Endothelial cell of umbilical vein (primary cell): Measurements from ENCODE around the gene CNTN5. TPM values are rescaled to one million over a fixed set of nuclear protein-coding genes. Genes with fewer than 3 reads are reported as not detected.

Experiments used
- BruUV-seq: library from RNA; stranded (reverse); fragments of 400-500 nt; replicated peaks from 2 replicates; lab custom pipeline; 2021; lab: Mats Ljungman, UMichigan
- CTCF ChIA-PET: fragments of 300-600, 350-600 bp; sonication (Branson Sonifier 250); formaldehyde crosslinking; loops from one replicate; lab custom pipeline; 2021; ENCODE audit warnings: antibody characterized with exemption, inconsistent platforms; lab: Charles Lee
- POLR2A ChIA-PET: fragments of 300-600, 350-600 bp; sonication (Branson Sonifier 250); formaldehyde crosslinking; loops from one replicate; lab custom pipeline; 2021; ENCODE audit warnings: antibody characterized with exemption, inconsistent platforms; lab: Charles Lee
- DNase-seq: peaks from one replicate; pipeline ENCODE4 v3.0.0-alpha.2; 2011; ENCODE audit warnings: low read depth, low spot score
- FAIRE-seq: peaks from 2 replicates; lab custom pipeline; 2011; peaks lifted over from hg19 to GRCh38; lab: Jason Lieb, UNC
- H2AFZ ChIP-seq: 2 replicates; pipeline ENCODE4 v1.6.0; 2012; ENCODE audit warnings: low read depth, low read length, control low read depth, inconsistent platforms
- H3K27ac ChIP-seq: 2 replicates; pipeline ENCODE4 v1.5.1; 2011; ENCODE audit warnings: low read depth, mild to moderate bottlenecking, control low read depth, low read length, moderate library complexity; ENCODE audit not compliant: insufficient read depth
- H3K27me3 ChIP-seq, 2 experiments: 2 replicates each; pipeline versions ENCODE4 v1.6.0 to v1.6.1; 2011; ENCODE audit warnings: low read length in 2 of 2, mixed read lengths in 1 of 2; ENCODE audit not compliant: control insufficient read depth in 2 of 2, insufficient read depth in 2 of 2
- H3K36me3 ChIP-seq, 2 experiments: 2 replicates in 1 of 2; 3 replicates in 1 of 2; pipeline ENCODE4 v1.5.1; 2011; ENCODE audit warnings: low read length in 2 of 2, mild to moderate bottlenecking in 1 of 2, moderate library complexity in 1 of 2; ENCODE audit not compliant: control insufficient read depth in 2 of 2, insufficient read depth in 2 of 2; ENCODE audit errors: extremely low read depth in 1 of 2
- H3K4me1 ChIP-seq: 3 replicates; pipeline ENCODE4 v1.5.1; 2011; ENCODE audit warnings: mild to moderate bottlenecking, low read length; ENCODE audit not compliant: control insufficient read depth, insufficient read depth; ENCODE audit errors: extremely low read depth
- H3K4me2 ChIP-seq: 2 replicates; pipeline ENCODE4 v1.6.1; 2011; ENCODE audit warnings: low read length, control low read depth, mixed read lengths; ENCODE audit not compliant: insufficient read depth
- H3K4me3 ChIP-seq, 3 experiments: fragments of 200-600 bp in 1 of 3; sonication (generic), shearing (Covaris generic) in 1 of 3; replicated peaks in 1 of 3; 2 replicates each; pipeline ENCODE4 v1.5.1; 2011 to 2016; ENCODE audit warnings: control low read depth in 3 of 3, low read length in 3 of 3, mild to moderate bottlenecking in 2 of 3, inconsistent platforms in 1 of 3, low read depth in 1 of 3, moderate library complexity in 1 of 3; ENCODE audit not compliant: insufficient read depth in 1 of 3
- H3K79me2 ChIP-seq: 2 replicates; pipeline ENCODE4 v1.6.0; 2012; ENCODE audit warnings: low read length, inconsistent platforms; ENCODE audit not compliant: control insufficient read depth, insufficient read depth
- H3K9ac ChIP-seq: replicated peaks from 2 replicates; pipeline ENCODE3; 2011; ENCODE audit warnings: low read length, control low read depth; ENCODE audit not compliant: insufficient read depth; ENCODE audit errors: extremely low read depth
- H3K9me1 ChIP-seq: replicated peaks from 3 replicates; pipeline ENCODE4 v1.6.0; 2011; ENCODE audit warnings: mild to moderate bottlenecking, low read length; ENCODE audit not compliant: control insufficient read depth, insufficient read depth; ENCODE audit errors: extremely low read depth
- H3K9me3 ChIP-seq: replicated peaks from 2 replicates; pipeline ENCODE4 v1.5.1; 2012; ENCODE audit warnings: low read length, inconsistent platforms; ENCODE audit not compliant: control insufficient read depth, insufficient read depth
- H4K20me1 ChIP-seq: replicated peaks from 2 replicates; pipeline ENCODE3; 2011; ENCODE audit warnings: mild to moderate bottlenecking, low read length; ENCODE audit not compliant: control insufficient read depth, insufficient read depth; ENCODE audit errors: extremely low read depth
- EZH2 ChIP-seq: IDR thresholded peaks from 2 replicates; pipeline ENCODE4 v1.6.1; 2012; ENCODE audit warnings: borderline replicate concordance, low read depth, mild to moderate bottlenecking, moderate library complexity, low read length, inconsistent platforms; ENCODE audit not compliant: severe bottlenecking
- FOS ChIP-seq: IDR thresholded peaks from 2 replicates; pipeline ENCODE4 v1.6.1; 2011; ENCODE audit warnings: mild to moderate bottlenecking, low read length, moderate library complexity, borderline replicate concordance; ENCODE audit not compliant: insufficient read depth
- JUN ChIP-seq: IDR thresholded peaks from 2 replicates; pipeline ENCODE4 v1.6.1; 2011; ENCODE audit warnings: borderline replicate concordance, low read depth; ENCODE audit not compliant: insufficient read length, insufficient read depth
- MAX ChIP-seq: IDR thresholded peaks from 2 replicates; pipeline ENCODE4 v1.6.1; 2011; ENCODE audit not compliant: insufficient read depth, insufficient read length
- POLR2A ChIP-seq: IDR thresholded peaks from 2 replicates; pipeline ENCODE4 v1.6.1; 2012; ENCODE audit warnings: low read depth, mild to moderate bottlenecking, control low read depth, low read length
- POLR2AphosphoS5 ChIP-seq: IDR thresholded peaks from 2 replicates; pipeline ENCODE4 v1.6.1; 2012; ENCODE audit warnings: low read depth, mild to moderate bottlenecking, control low read depth, low read length, moderate library complexity; ENCODE audit not compliant: insufficient read depth
- dilution Hi-C: fragments of 300-500 bp; cut with MboI; formaldehyde crosslinking; loops from one replicate; pipeline ENCODE4 v1.15.0; 2019; ENCODE audit warnings: low sequenced_read_pairs; ENCODE audit not compliant: extremely low pct_ligation_motif_present
- intact Hi-C: fragments of 100-400 bp; cut with micrococcal nuclease; formaldehyde crosslinking; loops from one replicate; pipeline ENCODE4 v1.10.0; 2022
- polyA plus RNA-seq, 4 experiments: library from polyadenylated mRNA; depleted of rRNA in 3 of 4; stranded (reverse) in 3 of 4; unstranded in 1 of 4; fragments of >200 nt; gene quantifications; 2 replicates each; pipeline versions ENCODE4 v1.2.1 to v1.2.3, GENCODE V29; 2011 to 2012; ENCODE audit warnings: missing spikeins in 1 of 4
- total RNA-seq: library from RNA; stranded (reverse); gene quantifications from 2 replicates; pipeline ENCODE4 v1.2.3, GENCODE V29; 2021
- TF ChIP-seq, protein P1 (sequence below), 2 donors: IDR thresholded peaks; 1 replicate in 1 of 2; 2 replicates in 1 of 2; pipeline ENCODE4 v1.5.1; 2011; ENCODE audit warnings: low read length in 2 of 2, mild to moderate bottlenecking in 2 of 2, moderate library complexity in 2 of 2, control low read depth in 1 of 2, inconsistent platforms in 1 of 2, low read depth in 1 of 2; ENCODE audit not compliant: insufficient read depth in 1 of 2; ENCODE audit errors: extremely low read depth in 1 of 2

The CNTN5 gene
- total and polyA plus RNA-seq, 2 donors (not counting 3 experiments of a cell fraction or from before 2014, with no cell fraction given), result not detected

DNA sequence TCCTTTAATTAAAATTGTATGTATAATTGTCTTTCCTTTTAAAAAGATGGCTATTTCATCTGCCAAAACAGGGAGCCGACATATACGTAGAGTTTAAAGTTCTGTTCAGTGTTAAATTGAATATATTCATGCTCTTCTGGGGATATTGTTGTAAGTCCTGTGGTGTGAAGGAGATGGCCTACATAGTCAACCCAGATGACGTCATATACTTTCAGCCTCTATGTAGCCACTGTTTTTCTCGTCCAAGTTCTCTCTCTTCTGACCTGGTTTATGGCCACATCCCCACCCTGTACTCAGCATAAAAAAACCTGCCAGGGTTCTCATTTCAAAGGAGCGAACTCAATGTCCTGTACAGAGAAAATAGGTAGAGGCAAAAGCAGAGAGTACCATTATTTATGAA lies 1156.9 kb downstream of the CNTN5 start:
- ChIA-PET CTCF (no interaction called here), POLR2A (no interaction called here)
- Histone ChIP-seq H3K36me3 (no peaks in the 10 kb centered on the region), H3K9me3 (no peaks in the 10 kb centered on the region), H3K9ac (no peak overlapping the region), H3K4me1 (no peaks in the 10 kb centered on the region), H3K79me2 (no peaks in the 10 kb centered on the region), H3K9me1 (no peaks in the 10 kb centered on the region), H4K20me1 (no peaks in the 10 kb centered on the region), H2AFZ (no peak overlapping the region), H3K4me2 (no peak overlapping the region), H3K27me3 (no peaks in the 10 kb centered on the region), H3K4me3 (no peak overlapping the region), H3K27ac (no peak overlapping the region)
- no peak for FAIRE-seq
- BruUV-seq, result no TSS peak
- TF ChIP-seq FOS, result no peak
- no peak for TF ChIP-seq MAX
- no peak for TF ChIP-seq POLR2A
- TF ChIP-seq, protein P1, sequence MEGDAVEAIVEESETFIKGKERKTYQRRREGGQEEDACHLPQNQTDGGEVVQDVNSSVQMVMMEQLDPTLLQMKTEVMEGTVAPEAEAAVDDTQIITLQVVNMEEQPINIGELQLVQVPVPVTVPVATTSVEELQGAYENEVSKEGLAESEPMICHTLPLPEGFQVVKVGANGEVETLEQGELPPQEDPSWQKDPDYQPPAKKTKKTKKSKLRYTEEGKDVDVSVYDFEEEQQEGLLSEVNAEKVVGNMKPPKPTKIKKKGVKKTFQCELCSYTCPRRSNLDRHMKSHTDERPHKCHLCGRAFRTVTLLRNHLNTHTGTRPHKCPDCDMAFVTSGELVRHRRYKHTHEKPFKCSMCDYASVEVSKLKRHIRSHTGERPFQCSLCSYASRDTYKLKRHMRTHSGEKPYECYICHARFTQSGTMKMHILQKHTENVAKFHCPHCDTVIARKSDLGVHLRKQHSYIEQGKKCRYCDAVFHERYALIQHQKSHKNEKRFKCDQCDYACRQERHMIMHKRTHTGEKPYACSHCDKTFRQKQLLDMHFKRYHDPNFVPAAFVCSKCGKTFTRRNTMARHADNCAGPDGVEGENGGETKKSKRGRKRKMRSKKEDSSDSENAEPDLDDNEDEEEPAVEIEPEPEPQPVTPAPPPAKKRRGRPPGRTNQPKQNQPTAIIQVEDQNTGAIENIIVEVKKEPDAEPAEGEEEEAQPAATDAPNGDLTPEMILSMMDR (IDR thresholded peaks at IDR 0.05; ENCODE audit: extremely low read depth in 1 of 2, insufficient read depth in 1 of 2, low read depth in 1 of 2, low read length in 2 of 2), result no peak
- TF ChIP-seq EZH2, result no peak
- no peak for TF ChIP-seq JUN
- TF ChIP-seq POLR2AphosphoS5, result no peak
- intact Hi-C loops, result no loop called here
- dilution Hi-C loops, result no loop called here
- DNase-seq, result no peak
